Endothelial cell of umbilical vein (primary cell): ENCODE results near the gene LCLAT1.

Experiments used
- CTCF ChIP-seq, 2 donors: IDR thresholded peaks; 1 replicate in 1 of 2; 2 replicates in 1 of 2; pipeline ENCODE4 v1.5.1; 2011; ENCODE audit warnings: low read length in 2 of 2, mild to moderate bottlenecking in 2 of 2, moderate library complexity in 2 of 2, control low read depth in 1 of 2, inconsistent platforms in 1 of 2, low read depth in 1 of 2; ENCODE audit not compliant: insufficient read depth in 1 of 2; ENCODE audit errors: extremely low read depth in 1 of 2
- EZH2 ChIP-seq: IDR thresholded peaks from 2 replicates; pipeline ENCODE4 v1.6.1; 2012; ENCODE audit warnings: borderline replicate concordance, low read depth, mild to moderate bottlenecking, moderate library complexity, low read length, inconsistent platforms; ENCODE audit not compliant: severe bottlenecking
- FOS ChIP-seq: IDR thresholded peaks from 2 replicates; pipeline ENCODE4 v1.6.1; 2011; ENCODE audit warnings: mild to moderate bottlenecking, low read length, moderate library complexity, borderline replicate concordance; ENCODE audit not compliant: insufficient read depth
- GATA2 ChIP-seq: IDR thresholded peaks from 2 replicates; pipeline ENCODE4 v1.7.0; 2011; ENCODE audit warnings: low read depth, mild to moderate bottlenecking, moderate library complexity, mixed read lengths, low read length; ENCODE audit not compliant: insufficient read length, insufficient read depth
- JUN ChIP-seq: IDR thresholded peaks from 2 replicates; pipeline ENCODE4 v1.6.1; 2011; ENCODE audit warnings: borderline replicate concordance, low read depth; ENCODE audit not compliant: insufficient read length, insufficient read depth
- MAX ChIP-seq: IDR thresholded peaks from 2 replicates; pipeline ENCODE4 v1.6.1; 2011; ENCODE audit not compliant: insufficient read depth, insufficient read length
- POLR2A ChIP-seq: IDR thresholded peaks from 2 replicates; pipeline ENCODE4 v1.6.1; 2012; ENCODE audit warnings: low read depth, mild to moderate bottlenecking, control low read depth, low read length
- POLR2AphosphoS5 ChIP-seq: IDR thresholded peaks from 2 replicates; pipeline ENCODE4 v1.6.1; 2012; ENCODE audit warnings: low read depth, mild to moderate bottlenecking, control low read depth, low read length, moderate library complexity; ENCODE audit not compliant: insufficient read depth

GRCh38 chr2:30677861-30678385, 230.9 kb downstream of the LCLAT1 start:
- TF ChIP-seq CTCF (IDR thresholded peaks at IDR 0.05; ENCODE audit: extremely low read depth in 1 of 2, insufficient read depth in 1 of 2, low read depth in 1 of 2, low read length in 2 of 2) (no peak), JUN (no peak), EZH2 (no peak), MAX (no peak), FOS (no peak), POLR2A (no peak), POLR2AphosphoS5 (no peak), GATA2 (no peak)
